Stimulated activated naive CD4-positive, alpha-beta T cell treated with Interleukin-2 at 50 U/mL for 16 hours (primary cell): ENCODE results near the gene COG2.

Experiments
- DNase-seq: peaks from one replicate; lab custom pipeline; 2025; lab: John Stamatoyannopoulos, UW

The COG2 gene

DNA sequence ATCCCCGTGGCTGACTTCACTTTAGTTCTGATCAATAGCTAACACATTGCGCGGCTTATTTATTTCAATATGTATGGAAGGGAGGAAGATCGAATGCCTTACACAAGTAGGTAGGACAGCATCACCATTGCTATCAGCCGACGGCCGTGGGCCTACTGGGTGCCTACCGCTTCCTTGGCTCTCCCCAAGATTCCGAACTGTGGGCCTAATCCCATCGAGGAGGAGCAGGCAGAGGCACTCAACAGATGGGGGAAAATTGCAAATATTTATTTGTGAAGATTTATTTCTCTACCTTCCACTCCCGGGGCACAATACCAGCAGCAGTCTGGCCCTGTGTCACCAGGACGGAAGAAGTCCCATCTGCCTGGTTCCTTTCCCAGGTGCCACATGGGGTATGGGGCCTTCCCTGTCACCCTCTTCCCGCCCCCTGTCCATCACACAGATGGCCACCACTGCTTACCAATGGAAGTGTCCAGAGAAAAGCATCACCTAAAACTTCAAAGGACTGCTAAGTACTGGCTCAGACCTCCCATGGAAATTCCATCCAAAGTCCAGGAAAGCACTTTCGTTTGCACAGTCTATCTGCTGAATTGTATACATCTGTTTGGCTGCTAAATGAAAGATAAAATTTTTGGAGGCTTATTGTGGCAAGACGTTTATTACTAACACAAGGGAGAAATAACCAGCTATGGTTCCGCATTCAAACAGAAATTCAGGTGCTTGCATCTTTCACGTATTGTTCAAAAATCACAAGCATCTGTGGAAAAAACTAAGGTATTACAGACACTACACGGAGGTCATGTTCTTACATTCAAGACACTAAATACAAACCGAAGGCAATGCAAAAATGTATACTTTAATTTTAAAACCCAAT, 59.9 kb downstream of the COG2 start:
- DNase-seq: no peak

DNA sequence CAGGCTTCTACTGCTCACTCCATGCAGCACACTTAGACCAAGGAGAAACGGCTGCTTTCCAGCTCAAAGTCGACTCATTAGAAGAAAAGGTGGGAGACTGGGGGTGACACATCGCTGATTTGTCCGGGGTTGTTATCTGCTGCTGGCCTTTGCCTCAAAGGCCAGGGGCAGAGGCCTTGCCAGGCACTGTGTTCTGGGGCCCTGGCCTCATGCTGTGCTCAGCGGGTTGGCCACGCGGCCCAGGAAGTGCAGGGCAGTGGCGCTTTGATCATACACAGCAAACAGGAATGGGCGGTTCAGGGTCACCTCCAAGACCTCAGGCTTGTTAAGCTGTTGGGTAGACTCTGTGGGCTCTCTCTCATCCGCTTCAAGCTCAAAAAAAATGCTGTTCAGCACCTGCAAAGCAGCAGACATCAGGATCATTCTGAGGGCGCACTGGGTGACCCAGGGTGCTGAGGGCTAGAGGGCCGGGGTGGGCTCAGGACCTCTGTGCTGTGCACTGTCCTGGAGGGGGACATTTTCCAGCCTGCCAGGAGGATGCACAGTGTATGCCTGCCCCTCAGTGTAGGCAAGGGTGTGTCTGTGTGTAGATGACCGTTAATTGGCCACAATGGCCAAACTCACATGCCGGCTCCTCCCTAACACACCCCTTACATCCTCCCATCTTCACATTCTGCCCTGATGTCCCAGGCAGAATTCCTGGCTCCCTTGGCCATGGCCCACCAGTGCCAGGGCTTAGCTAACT, 60.8 kb downstream of the COG2 start:
- DNase-seq: no peak

DNA sequence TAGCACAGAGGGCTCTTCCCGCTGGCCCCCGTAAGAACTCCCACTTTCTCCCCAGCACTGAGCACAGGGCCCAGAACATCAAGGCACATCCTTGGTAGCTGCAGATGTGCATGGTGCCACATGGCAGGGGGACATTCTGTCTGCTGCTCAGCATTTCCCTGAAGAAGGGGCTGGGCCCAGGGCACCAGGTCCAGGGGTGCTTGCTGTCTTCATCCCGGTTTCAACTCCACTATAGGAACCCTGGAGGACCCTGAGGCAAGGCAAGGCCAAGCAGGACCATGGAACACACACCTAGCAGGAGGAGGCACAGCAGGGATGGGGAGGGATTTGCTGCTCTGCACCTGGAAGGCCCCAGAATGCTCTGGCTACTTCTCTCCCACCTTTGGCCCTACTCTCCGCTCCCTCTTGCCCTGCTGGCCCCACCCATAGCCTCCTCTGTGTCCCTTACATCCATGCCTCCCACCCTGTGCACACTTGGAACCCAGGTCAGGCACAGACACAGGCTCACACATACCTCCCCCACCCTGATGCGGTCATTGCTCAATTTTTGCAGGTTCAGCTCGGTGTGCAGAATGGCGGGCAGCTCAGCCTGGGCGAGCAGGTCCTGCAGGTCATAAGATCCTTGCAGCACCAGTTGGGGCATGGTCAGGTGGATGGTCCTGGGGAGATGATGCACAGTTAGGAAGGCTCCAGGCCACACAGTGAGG, 61.6 kb downstream of the COG2 start:
- DNase-seq: no peak

DNA sequence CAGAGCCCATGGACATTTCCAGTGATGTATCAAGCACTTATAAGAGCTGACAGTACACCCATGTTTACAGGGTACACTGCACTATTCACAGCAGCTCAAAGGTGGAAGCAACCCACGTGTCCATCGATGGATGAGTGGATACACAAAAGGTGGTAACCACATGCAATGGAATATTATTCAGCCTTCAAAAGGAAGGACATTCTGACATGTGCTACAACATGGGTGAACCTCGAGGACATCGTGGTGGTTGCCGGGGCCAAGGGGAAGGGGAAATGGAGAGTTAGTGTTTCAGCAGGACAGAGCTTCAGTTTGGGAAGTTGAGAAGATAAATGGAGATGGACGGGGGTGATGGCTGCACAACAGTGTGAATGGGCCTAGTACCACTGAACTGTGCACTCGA, 62.5 kb downstream of the COG2 start:
- no peak for DNase-seq

DNA sequence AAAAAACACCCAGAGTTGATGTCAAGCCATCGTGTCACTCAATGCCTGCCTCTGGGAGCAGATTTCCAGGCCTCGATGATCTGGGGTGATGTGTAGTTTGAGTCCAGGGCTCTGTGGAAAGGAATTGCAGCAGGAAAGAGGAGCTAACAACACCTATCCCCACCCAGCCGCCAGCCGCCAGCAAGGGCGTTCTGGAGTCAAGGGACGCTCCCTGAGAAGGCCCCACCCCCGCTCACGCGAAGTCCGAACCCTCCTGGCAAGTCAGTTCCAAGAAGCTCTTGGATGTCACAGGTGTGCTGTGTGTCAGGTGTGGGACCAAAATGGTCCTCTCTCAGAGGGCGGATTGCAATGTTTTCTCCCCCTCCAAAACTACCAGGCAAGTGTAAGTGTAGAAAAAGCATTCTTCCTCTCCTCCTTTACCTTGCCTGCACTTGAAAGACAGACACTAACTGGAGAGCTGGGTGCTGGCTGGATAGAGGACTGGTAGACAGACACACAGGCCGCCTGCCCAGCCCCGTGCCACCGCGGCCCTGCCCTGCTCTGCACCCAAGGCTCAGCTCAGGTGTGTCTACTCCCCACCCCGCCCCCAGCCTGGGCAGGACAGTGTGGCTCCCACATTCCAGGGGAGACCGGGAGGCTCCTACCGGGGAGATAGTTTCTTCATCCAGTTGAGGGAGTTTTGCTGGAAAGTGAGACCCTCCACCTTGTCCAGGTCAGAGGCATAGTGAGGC, 63.2 kb downstream of the COG2 start:
- DNase-seq: no peak

DNA sequence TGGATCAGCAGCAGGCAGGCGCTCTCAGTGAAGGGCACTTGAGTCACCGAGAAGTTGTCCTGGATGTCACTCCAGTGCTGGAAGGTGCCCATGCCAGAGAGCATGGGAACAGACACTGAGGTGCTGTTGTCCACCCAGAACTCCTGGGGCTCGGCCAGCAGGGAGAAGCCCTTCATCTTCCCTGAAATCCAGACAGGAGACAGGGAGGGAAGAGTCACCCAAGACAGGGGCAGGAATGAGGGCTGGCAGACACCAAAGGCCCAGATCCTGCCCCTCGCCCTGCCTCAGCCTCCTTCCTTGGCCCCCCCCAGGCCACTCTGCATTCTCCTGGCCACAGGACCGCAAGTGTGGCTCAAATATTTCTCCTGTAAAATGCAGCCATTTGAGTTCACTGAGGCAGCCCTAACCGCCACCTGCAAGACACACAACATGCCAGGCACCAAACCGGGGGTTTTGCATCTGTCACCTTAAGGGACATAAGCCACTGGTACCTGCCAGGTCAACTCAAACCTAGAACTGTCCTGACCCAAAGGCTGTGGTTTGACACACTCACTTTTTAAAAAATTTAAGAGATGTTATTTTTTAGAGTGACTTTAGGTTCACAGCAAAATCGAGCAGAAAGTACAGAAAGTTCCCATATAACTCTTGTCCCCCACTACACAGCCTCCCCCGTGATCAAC, 63.9 kb downstream of the COG2 start:
- no peak for DNase-seq

DNA sequence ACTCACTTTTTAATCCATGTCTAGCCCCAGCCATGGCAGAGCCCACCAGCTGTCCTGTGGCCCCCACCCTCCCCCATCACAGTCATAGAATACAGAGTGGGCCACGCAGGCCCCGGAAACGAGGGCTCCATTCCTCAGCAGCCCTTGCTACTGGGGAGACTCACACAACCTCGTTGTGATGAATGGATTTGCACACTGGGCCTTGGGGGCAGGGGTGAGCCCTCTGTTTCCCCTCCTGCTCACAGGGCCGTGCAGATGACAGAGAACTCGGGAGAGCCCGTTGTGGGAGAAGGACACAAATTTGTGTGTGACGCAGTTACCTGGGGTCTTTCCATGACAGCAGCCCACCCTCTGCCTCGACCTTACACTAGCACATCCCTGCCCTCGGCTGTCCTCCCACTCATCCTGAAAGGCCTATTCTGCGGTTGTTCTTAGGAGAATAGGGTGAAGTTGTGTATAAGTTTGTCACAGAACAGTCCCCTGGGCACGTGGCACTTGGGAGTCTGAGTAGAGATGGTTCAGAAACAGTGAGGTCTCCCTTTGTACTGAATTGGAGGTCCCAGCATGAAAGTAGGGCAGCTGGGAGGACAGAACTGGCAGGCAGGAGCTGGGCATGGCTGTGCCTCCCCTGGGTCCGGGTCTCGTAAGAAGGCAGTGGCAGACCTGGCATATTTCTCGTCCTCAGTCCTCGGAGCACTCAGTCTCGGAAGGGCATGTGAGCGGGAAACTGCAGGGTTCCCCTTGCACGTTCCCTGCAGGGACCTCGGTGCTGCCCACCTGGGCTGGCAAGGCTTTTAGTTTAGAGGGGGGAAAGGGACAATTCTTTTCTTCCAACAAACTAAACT, 64.8 kb downstream of the COG2 start:
- DNase-seq: no peak

DNA sequence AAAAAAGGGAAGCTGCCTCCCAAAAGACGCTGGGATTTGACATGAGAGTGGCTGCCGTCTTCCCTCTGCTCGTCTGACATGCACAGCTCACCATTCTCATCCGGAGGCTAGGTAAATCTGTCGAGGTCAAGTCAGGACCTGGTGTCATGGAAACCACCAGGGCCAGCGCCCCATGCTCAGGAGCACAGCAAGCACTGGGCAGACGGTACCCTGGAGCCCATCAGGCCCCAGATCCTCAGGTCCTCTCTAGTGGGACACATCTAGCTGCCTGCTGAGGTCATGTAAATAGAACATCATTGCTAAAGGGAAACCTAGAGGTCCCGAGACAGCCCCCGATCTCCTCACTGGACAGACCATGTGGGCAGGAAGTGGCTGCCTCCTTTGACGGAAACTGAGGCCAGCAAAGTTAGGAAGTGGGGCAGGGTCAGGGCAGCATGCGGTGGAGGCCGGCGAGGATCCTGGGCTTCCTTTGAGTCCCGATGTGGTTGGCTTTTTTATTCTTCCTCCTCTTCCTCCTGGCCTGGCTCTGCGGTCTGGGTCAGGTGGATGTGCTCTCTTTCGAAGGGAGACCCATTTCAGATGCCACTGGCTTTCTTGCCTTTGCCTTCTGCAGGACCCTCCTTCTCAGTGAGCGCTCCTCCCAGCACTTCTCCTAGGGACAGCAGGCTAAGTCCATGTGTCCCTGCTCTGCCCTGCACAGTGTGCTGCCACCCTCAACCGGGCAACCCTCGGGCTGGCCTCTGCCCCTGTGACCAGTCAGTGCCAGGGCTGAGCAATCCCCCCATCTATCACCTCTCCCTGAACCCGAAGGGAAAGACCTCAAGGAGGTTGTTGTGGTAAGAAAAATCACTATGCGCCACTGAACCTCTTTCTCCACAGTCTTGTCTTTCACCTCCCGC, 65.7 kb downstream of the COG2 start:
- no peak for DNase-seq

DNA sequence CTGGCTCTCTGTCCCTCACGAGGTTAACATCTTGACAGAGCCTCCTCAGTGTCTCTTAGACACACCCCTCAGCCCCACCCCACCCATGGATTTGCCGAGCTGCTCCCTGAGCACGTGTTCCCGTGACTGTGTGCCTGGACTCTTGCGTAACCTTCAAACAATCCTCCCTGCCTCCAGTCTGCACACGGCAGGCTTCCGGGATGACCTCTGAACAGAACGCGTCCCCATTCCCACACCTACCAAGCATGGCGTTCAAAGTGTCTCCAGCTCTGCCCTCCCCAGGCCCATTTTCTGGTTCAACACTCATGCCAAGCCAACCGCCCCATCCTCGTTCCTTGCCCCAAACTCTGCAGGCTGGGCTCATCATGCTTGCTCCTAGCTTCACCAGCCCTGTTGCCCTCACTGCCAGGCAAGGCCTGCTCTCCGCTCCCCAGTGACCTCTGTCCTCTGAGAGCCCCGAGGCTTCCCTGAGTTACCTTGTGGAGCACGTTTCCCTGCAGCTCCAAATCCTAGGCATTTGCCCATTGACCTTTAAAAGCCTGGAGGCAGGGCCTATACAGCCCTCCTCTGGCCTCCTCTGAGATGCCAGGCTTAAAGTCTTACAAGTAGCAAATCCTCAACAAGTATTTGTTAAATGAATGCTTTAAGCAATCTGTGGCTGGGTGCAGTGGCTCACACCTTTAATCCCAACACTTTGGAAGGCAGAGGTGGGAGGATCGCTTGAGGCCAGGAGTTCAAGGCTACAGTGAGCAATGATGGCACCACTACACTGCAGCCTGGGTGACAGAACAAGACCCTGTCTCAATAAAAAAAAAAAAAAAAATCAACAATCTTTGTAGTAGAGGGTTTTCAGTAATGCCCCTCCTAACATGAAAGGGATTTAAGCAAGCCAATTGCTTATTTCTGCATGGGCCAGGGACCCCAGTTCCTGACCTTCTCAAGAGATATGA, 66.6 kb downstream of the COG2 start:
- DNase-seq: no peak

DNA sequence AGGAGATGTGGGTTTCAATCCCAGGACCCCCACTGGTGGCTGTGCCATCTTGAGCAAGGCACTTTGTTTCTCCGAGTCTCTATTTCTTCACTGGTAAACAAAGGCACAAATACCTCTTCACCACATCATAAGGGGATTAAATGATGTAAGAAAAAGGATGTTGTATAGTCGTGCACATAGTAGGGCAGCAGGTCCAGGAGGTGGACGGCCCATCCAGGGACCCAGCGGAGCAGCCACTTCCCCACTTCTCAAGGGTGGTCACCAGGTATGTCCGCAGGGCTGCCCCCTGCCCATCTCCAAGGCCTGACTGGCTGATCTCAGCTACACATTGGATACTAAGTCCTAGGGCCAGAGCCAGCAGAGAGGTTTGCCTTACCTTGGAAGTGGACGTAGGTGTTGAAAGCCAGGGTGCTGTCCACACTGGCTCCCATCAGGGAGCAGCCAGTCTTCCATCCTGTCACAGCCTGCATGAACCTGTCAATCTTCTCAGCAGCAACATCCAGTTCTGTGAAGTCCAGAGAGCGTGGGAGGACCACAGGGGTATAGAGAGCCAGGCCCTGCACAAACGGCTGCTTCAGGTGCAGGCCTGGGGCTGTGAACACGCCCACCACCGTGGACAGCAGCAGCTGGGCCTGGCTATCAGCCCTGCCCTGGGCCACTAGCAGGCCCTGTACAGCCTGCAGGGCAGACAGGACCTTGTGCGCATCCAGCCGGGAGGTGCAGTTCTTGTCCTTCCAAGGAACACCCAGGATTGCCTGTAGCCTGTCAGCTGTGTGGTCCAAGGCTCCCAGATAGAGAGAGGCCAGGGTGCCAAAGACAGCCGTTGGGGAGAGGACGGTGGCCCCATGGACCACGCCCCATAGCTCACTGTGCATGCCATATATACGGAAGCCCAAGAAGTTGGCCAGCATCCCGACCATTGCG, 67.6 kb downstream of the COG2 start:
- no peak for DNase-seq

DNA sequence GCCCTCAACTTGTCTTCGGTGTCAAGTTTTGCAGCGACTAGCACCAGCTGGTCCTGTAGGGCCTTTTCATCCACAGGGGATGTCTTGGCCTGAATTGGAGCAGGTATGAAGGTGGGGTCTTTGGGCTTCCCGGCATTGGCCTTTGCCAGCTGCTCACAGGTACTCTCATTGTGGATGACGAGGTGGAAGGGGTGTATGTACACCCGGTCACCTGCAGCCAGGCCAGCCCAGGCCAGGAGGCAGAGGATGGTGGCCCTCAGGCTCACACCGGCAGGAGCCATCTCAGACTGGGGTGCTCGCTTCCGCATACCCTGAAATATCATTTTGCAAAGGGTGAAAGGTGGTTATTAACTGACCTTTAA, 68.2 kb downstream of the COG2 start:
- DNase-seq: no peak

DNA sequence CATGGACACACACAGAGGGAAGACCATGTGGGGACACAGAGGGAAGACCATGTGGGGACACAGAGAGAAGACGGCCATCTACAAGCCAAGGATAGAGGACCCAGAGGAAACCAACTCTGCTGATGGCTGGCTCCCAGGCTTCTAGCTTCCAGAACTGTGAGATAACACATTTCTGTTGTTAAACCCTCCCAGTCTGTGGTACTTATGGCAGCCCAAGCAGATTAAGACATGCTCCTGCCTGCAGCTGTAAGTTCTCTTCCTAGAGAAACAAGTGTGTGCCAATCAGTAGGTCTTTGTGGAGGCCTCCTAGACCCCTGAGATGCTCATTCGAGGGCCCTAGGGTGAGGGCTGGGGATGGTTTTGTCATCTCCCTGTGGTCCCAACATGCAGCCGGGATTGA, 69.0 kb downstream of the COG2 start:
- DNase-seq: no peak

DNA sequence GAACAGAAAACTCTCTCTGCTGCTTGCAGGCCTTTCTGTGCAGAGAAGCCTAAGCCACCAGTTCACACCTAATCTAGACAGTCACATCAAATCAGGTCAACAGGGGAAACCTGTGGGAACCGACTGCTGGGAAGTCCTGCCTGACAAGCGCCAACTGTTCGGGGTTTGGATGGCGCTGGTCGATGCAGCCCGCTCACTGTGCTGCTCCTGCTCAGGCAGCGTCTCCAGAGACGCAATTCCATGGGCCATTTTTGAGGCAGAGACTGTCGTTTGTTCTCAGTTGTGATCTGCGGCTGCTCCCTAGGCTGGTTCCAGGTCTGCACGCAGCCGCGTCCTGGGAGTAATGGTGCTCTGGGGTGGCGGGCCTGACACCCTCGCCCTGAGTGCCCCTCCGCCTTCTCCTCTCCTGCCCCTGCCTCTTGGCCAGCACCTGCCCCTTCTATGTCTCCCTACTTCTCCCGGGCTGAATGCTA, 70.2 kb downstream of the COG2 start:
- DNase-seq: no peak

DNA sequence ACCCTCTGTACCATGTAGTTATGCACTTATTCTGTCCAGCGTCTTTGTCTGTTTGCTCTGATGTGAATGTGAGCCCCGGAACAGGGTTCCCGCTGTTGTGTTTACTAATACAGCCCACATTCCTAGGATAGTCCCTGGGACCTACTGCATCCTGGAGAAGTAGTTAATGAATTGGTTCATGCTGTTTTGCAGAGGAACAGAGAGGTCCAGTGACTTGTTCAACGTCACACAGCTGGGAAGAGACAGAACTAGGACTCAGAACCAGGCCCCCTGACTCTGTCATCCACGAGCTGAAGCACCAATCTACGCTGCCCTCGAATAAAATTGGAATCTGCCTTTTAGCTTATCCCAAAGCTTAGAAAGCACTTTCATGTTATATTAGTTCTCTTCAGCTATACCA, 70.9 kb downstream of the COG2 start:
- DNase-seq: no peak

DNA sequence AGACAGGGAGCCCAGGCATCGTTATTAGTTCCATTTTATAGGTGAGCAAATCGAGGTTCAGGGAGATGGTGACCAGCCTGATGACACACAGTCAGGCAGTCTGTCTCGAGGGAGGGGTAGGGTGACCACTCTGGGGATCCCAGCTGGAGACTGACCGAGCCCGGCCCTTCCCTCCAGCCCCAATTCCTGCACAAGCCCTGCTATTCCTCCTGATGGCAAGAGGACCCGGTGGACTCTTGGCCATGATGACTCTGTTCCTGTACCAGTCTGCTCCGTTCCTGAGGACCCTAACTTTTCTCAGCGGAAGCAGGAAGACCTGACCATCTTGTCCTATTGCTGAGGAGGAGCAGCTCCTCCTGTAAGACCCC, 71.2 kb downstream of the COG2 start:
- no peak for DNase-seq

DNA sequence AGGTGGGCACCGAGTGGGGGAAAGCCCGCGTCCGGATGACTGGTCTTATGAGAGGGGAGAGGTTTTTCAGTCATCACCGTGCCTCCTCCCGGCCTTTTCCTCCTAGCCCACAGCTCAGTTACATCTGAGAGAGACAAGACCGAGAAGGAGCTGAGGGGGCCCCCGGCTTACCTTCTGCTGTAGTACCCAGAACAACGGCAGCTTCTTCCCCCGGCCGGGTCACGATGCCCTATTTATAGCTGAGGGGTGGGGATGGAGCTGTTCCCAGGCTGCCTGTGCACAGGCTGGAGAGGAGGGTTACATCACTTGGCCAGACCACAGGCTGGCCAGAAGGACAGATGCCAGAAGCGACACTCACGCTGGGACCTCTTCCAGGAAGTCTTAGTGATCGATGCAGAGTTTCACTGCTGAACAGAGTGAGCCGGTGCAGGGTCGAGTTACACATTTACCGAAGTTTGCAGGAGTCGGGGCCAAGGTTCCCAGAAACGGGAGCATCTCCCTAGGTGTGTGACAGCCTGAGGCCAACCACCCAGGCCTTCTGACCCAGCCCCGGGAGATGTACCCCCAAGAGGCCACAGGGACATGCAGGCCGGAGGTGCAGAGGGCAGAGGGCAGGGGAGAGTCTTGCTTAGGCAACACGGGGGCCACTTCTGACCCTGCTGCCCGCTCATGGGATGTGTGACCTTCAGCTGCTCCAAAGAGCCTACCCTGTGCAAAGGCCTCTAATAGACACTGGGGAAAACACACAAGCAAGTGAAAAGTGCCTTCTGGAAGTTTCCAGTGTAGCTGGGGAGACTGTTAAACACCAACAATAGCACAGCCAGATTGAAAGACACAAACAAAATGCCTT, 71.9 kb downstream of the COG2 start, which contains the start of gene AGT:
TSS of gene AGT (minus strand) at position 208 of the 850 bp plus-strand sequence. CDS start 3,299 bp downstream, outside the sequence.
- DNase-seq: no peak
